ENCODE measurements around the gene SASH1.

Gene SASH1

GRCh38 chr6:148457843-148458159, 115.2 kb downstream of the SASH1 start:
- DNase-seq (ENCODE audit: low read depth in 2 of 2): no peak

- no peak for DNase-seq (ENCODE audit: low read depth in 2 of 2)
These were observed 116.6 kb downstream of the SASH1 start for GRCh38 chr6:148459238-148459637.

GRCh38 chr6:148460876-148461646, 118.4 kb downstream of the SASH1 start:
- no peak for DNase-seq (ENCODE audit: low read depth in 2 of 2)

GRCh38 chr6:148461986-148462577, 119.4 kb downstream of the SASH1 start:
- DNase-seq (ENCODE audit: low read depth in 2 of 2): no peak

GRCh38 chr6:148463671-148464070, 121.0 kb downstream of the SASH1 start:
- no peak for DNase-seq (ENCODE audit: low read depth in 2 of 2)

- peak in 1 of 2 donors; percentile 41 for DNase-seq (ENCODE audit: low read depth in 2 of 2)
These were observed 121.8 kb downstream of the SASH1 start for GRCh38 chr6:148464319-148465010.

- no peak for DNase-seq (ENCODE audit: low read depth in 2 of 2)
These were observed 122.3 kb downstream of the SASH1 start for GRCh38 chr6:148465011-148465335.

GRCh38 chr6:148465670-148466069, 123.0 kb downstream of the SASH1 start:
- no peak for DNase-seq (ENCODE audit: low read depth in 2 of 2)

- no peak for DNase-seq (ENCODE audit: low read depth in 2 of 2)
These were observed 123.5 kb downstream of the SASH1 start for GRCh38 chr6:148466158-148466557.

GRCh38 chr6:148467926-148468325, 125.3 kb downstream of the SASH1 start:
- no peak for DNase-seq (ENCODE audit: low read depth in 2 of 2)

- no peak for DNase-seq (ENCODE audit: low read depth in 2 of 2)
These were observed 127.5 kb downstream of the SASH1 start for GRCh38 chr6:148470156-148470555.

- DNase-seq (ENCODE audit: low read depth in 2 of 2): no peak
These were observed 128.2 kb downstream of the SASH1 start for GRCh38 chr6:148470606-148471465.

GRCh38 chr6:148471624-148472159, 129.1 kb downstream of the SASH1 start:
- DNase-seq (ENCODE audit: low read depth in 2 of 2): no peak

GRCh38 chr6:148472171-148473105, 129.8 kb downstream of the SASH1 start:
- DNase-seq (ENCODE audit: low read depth in 2 of 2): no peak

- no peak for DNase-seq (ENCODE audit: low read depth in 2 of 2)
These were observed 136.9 kb downstream of the SASH1 start for GRCh38 chr6:148479497-148479896.

- no peak for DNase-seq (ENCODE audit: low read depth in 2 of 2)
These were observed 144.8 kb downstream of the SASH1 start for GRCh38 chr6:148487461-148487860.

GRCh38 chr6:148491638-148492251, 149.1 kb downstream of the SASH1 start:
- DNase-seq (ENCODE audit: low read depth in 2 of 2): no peak

GRCh38 chr6:148492654-148493290, 150.1 kb downstream of the SASH1 start:
- DNase-seq (ENCODE audit: low read depth in 2 of 2): no peak

- no peak for DNase-seq (ENCODE audit: low read depth in 2 of 2)
These were observed 150.8 kb downstream of the SASH1 start for GRCh38 chr6:148493424-148493823.

- DNase-seq (ENCODE audit: low read depth in 2 of 2): no peak
These were observed 151.6 kb downstream of the SASH1 start for GRCh38 chr6:148494226-148494625.

All from stimulated activated CD4-positive, alpha-beta T cell treated with anti-CD3 and anti-CD28 coated beads, Interleukin-15, amount 100 ng/mL, for 48 hours (primary cell).